ENCODE data around the gene SMPD4.
A peak's percentile ranks its signal among the peaks of the same experiment; 100 is the strongest.
"Not testable (repeated sequence)": the region's sequence is repeated elsewhere in the genome, so short reads cannot be mapped to it uniquely, and the experiment has no call there.

The SMPD4 gene

GRCh38 chr2:130152816-130153595 is 28.4 kb downstream of the SMPD4 start:
- no peak for TF ChIP-seq CTCF (IDR thresholded peaks at IDR 0.05; ENCODE audit: low read depth, low read length)
- H3K4me3 ChIP-seq (replicated peaks in 1 of 2; ENCODE audit: low read depth in 2 of 2, low read length in 2 of 2): no peak overlapping the region
- DNase-seq (ENCODE audit: low read depth in 2 of 2): no peak

GRCh38 chr2:130152136-130152815 is 29.1 kb downstream of the SMPD4 start:
- DNase-seq (ENCODE audit: low read depth in 2 of 2); H3K4me3 ChIP-seq (replicated peaks in 1 of 2; ENCODE audit: low read depth in 2 of 2, low read length in 2 of 2): not testable (repeated sequence)

- not testable (repeated sequence) for H3K4me3 ChIP-seq (replicated peaks in 1 of 2; ENCODE audit: low read depth in 2 of 2, low read length in 2 of 2)
These were observed 30.3 kb downstream of the SMPD4 start for GRCh38 chr2:130151145-130151512.

GRCh38 chr2:130150181-130151144 is 30.9 kb downstream of the SMPD4 start:
- no peak for DNase-seq (ENCODE audit: low read depth in 2 of 2)
- TF ChIP-seq CTCF (IDR thresholded peaks at IDR 0.05; ENCODE audit: low read depth, low read length): no peak
- no peak overlapping the region for H3K4me3 ChIP-seq (replicated peaks in 1 of 2; ENCODE audit: low read depth in 2 of 2, low read length in 2 of 2)

More at GRCh38 chr2:130151145-130151512, 30.3 kb downstream of the SMPD4 start:
- not testable (repeated sequence) for DNase-seq (ENCODE audit: low read depth in 2 of 2)

GRCh38 chr2:130148515-130148914 is 32.9 kb downstream of the SMPD4 start:
- not testable (repeated sequence) for H3K4me3 ChIP-seq (replicated peaks in 1 of 2; ENCODE audit: low read depth in 2 of 2, low read length in 2 of 2); DNase-seq (ENCODE audit: low read depth in 2 of 2)

GRCh38 chr2:130145006-130145414 is 36.4 kb downstream of the SMPD4 start, which contains the start of gene CCDC74B:
Gene CCDC74B (minus strand): TSS chr2:130145112. CDS start chr2:130144996, 116 bp downstream.
- peak within 1 kb of the TSS; percentile 36 for H3K4me3 ChIP-seq (replicated peaks in 1 of 2; ENCODE audit: low read depth in 2 of 2, low read length in 2 of 2)
- DNase-seq (ENCODE audit: low read depth in 2 of 2): peak; percentile 34 to 39

GRCh38 chr2:130143266-130144039 is 37.9 kb downstream of the SMPD4 start:
- H3K4me3 ChIP-seq (replicated peaks in 1 of 2; ENCODE audit: low read depth in 2 of 2, low read length in 2 of 2): not testable (repeated sequence)
- peak in 1 of 2 donors; percentile 18 for DNase-seq (ENCODE audit: low read depth in 2 of 2)

GRCh38 chr2:130142396-130143265 is 38.8 kb downstream of the SMPD4 start:
- DNase-seq (ENCODE audit: low read depth in 2 of 2); H3K4me3 ChIP-seq (replicated peaks in 1 of 2; ENCODE audit: low read depth in 2 of 2, low read length in 2 of 2): not testable (repeated sequence)

- not testable (repeated sequence) for H3K4me3 ChIP-seq (replicated peaks in 1 of 2; ENCODE audit: low read depth in 2 of 2, low read length in 2 of 2); DNase-seq (ENCODE audit: low read depth in 2 of 2)
These were observed 39.6 kb downstream of the SMPD4 start for GRCh38 chr2:130141645-130142370.

- not testable (repeated sequence) for DNase-seq (ENCODE audit: low read depth in 2 of 2); H3K4me3 ChIP-seq (replicated peaks in 1 of 2; ENCODE audit: low read depth in 2 of 2, low read length in 2 of 2)
These were observed 40.4 kb downstream of the SMPD4 start for GRCh38 chr2:130141002-130141401.

GRCh38 chr2:130140516-130140915 is 40.9 kb downstream of the SMPD4 start:
- not testable (repeated sequence) for DNase-seq (ENCODE audit: low read depth in 2 of 2); H3K4me3 ChIP-seq (replicated peaks in 1 of 2; ENCODE audit: low read depth in 2 of 2, low read length in 2 of 2)

GRCh38 chr2:130139331-130140280 is 41.8 kb downstream of the SMPD4 start:
- not testable (repeated sequence) for DNase-seq (ENCODE audit: low read depth in 2 of 2); H3K4me3 ChIP-seq (replicated peaks in 1 of 2; ENCODE audit: low read depth in 2 of 2, low read length in 2 of 2)

All from cardiac fibroblast (primary cell).